Muscle of back (tissue), 3 donors: ENCODE measurements around the gene GTF2H2C_2.
"Not testable (repeated sequence)": the region's sequence is repeated elsewhere in the genome, so short reads cannot be mapped to it uniquely, and the experiment has no call there.

Experiments
- DNase-seq, 3 donors: peaks; one replicate each; pipeline versions ENCODE4 v3.0.0 to v3.0.0-alpha.2; 2013

GTF2H2C_2 gene

DNA sequence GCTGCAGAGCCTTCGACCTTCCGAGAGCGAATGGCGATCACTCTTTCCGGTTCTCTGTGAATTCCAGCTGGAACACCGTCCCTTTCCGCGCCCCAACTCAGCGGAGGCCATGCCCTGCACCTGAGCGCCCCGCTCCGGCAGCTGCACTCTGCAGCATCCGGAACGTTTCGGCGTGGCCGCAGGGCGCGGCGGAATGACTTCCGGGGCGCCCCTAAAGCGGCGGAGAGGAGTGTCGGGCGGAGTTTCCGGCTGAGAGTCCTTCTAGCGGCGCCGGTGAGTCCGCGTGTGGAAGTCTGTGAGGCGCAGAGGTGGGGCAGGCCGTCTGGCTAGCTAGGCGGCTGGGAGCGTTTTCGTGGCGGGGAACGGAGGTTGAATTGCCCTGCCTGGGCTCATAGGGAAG lies at the start of gene GTF2H2C_2:
Gene GTF2H2C_2 (plus strand): TSS at position 252 of the 400 bp plus-strand sequence.
- not testable (repeated sequence) for DNase-seq

DNA sequence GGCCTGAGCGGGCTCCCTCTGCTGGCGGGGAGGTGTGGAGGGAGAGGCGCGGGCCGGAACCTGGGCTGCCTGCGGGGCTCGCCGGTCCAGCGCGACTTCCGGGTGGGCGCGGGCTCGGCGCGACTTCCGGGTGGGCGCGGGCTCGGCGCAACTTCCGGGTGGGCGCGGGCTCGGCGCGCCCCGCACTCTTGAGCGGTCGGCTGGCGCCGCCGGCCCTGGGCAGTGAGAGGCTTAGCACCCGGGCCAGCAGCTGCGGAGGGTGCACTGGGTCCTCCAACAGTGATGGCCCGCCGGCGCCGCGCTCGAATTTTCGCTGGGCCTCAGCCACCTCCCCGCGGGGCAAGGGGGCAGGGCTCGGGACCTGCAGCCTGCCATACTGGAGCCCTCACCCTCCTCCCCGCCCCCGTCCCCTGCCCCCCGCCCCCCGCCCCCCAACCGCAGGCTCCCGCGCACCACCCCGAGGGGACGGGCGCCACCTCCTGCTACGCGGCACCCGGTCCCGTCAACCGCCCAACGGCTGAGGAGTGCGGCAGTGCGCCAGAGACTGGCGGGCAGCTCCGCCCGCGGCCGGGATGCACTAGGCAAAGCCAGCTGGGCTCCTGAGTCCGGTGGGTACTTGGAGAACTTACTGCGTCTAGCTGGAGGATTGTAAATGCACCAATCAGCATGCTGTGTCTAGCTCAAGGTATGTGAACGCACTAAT lies 14.0 kb upstream of the GTF2H2C_2 start:
- not testable (repeated sequence) for DNase-seq

DNA sequence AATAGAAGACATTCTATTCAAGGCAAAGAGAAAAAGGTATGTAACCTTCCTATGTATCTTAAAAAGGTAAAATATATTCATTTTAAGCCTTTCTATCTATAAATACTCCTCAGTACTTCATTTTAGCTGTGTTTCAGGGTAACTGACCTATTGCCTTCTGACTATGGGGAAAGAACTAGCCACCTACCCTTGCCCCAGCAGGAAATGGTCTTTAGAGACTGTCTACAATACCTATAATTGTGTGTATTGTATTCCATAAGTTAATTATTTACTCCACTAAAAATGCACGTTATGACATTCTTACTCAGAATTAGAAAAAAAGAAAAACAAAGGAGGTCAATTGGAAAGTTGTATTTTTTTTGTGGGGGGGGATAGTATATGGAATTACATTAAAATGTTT lies 6.2 kb downstream of the GTF2H2C_2 start:
- not testable (repeated sequence) for DNase-seq

DNA sequence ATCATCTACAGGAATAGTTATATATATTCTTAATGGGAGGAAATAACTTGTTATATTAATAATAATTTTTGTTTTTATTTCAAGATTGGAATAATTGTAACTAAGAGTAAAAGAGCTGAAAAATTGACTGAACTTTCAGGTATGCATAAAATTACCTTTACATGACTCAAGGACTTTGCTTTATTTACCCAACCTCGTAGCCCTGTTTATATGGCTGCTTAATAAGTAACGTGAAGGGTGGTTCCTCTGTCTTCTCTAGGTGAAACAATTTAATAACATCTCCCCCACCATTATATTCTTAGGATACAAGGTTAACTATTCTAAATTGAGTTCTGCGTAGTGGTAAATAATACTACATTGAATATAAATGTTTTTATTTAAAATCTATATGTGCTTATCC lies 8.0 kb downstream of the GTF2H2C_2 start:
- DNase-seq = not testable (repeated sequence)

DNA sequence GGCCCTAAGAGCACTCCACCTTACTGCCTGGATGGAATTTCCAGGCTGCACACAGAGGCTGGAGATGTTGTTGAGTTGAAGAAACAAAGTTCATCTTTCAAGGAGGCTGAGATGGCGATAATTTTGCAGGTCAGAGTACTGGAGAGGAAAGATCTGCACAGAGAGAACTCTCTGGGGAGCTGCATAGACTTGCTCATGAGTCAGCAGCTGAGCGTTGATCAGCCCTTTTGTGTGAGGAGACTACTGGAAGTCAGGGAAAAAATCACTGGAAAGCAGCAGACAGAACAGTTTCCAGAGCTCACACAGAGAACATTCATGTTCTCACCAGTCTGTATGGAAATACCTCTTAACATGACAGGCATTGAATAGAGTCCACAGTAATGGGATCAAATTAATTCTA lies 23.4 kb downstream of the GTF2H2C_2 start:
- DNase-seq = not testable (repeated sequence)

DNA sequence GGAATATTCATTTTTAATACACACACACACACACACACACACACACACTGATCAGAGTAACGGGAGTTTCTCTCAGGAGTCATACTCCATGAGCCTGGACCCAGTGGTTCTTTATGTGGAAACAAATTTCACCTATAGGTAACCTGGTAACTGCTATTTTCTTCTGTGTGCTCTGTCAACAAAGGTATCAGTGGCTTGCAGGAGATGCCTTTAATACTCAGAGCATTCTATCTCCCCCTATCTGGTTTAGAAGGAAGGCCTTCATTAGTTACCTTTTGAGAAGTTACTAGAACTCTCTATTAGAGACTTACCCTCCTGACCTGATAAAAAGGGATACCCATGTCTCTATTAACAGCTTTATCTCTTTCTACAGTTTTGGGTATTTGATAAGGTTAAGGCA lies 34.4 kb downstream of the GTF2H2C_2 start:
- not testable (repeated sequence) for DNase-seq

DNA sequence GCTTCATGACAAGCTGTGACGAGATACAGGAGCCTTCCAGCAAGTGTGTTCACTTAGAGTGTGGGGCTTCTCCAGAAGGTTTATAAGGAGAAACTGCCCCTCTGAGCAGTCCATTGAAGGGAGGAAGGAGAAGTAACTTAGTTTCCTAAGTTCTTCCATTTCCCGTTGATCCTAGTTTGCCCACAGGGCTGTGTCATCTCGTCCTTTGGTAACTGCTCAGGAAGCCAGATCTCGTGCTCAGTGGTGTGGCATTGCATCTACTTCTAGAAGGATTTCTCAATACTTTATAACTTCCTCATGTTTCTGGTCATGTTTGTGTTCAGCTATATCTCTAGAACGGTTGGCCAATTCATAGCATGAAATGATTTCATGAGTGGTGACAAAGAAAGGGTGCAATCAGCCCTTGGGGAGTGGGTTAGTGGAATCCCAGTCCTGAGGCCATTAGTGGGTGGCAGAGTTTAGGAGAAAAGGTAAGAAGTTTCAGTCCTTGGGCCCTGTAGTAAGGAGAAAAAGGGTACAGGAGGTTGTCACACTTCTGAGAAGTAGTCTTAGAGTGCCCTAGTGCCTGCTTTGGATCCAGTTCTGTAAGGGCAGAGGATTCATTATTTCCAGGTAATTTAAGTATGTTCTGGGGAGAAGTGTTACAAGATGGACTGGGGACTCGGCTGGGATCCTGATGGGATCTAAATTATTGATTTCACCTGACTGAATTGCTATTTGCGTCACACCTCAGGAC lies 36.2 kb downstream of the GTF2H2C_2 start:
- not testable (repeated sequence) for DNase-seq

DNA sequence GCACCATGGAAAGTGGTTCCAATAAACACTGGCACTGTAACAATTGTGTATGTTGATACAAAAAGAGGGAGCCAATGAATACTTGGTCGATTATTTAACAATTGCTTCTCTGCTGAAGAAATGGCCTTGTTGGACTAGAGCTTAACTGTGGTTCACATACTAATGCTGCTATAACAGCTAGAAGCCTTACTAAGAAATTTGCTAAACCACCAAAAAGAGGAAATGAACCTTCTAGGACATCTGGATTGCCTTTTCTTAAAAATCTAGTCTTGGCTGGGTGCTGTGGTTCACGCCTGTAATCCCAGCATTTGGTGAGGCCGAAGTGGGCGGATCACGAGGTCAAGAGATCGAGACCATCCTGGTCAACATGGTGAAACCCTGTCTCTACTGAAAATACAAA lies 41.9 kb downstream of the GTF2H2C_2 start:
- DNase-seq = not testable (repeated sequence)

DNA sequence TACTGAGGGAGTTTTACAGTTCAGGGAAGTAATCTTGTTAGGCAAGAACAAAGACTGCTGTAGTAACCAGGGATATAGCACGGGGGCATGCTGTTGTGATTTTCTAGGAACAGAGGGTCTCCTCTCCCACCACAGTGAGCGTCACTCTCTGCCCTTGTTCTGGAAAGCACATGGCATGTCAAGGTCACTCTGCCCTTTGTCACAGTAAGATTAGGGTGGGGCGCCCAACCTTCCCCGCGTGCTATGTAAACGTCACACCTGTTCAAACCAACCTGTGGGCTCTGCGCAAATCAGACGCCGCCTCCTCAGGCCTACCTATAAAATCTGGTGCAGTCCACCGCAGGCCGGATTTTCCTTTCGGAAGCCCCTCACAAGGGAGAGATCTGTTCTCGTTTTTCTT lies 44.0 kb downstream of the GTF2H2C_2 start:
- not testable (repeated sequence) for DNase-seq

DNA sequence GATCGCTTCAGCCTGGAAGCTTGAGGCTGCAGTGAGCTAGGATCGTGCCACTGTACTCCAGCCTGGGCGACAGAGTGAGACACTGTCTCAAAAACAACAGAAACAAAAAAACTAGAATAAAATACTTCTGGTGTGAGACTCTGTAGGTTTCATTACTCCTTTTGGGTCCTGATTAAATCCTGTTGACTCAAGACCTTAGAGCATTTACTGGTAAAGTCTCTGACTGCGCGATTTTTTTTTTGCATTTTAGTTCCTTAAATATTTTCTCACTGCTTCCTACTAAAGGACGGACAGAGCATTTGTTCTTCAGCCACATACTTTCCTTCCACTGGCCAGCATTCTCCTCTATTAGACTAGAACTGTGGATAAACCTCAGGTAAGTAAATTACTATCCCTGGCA lies 46.8 kb downstream of the GTF2H2C_2 start:
- DNase-seq = not testable (repeated sequence)

DNA sequence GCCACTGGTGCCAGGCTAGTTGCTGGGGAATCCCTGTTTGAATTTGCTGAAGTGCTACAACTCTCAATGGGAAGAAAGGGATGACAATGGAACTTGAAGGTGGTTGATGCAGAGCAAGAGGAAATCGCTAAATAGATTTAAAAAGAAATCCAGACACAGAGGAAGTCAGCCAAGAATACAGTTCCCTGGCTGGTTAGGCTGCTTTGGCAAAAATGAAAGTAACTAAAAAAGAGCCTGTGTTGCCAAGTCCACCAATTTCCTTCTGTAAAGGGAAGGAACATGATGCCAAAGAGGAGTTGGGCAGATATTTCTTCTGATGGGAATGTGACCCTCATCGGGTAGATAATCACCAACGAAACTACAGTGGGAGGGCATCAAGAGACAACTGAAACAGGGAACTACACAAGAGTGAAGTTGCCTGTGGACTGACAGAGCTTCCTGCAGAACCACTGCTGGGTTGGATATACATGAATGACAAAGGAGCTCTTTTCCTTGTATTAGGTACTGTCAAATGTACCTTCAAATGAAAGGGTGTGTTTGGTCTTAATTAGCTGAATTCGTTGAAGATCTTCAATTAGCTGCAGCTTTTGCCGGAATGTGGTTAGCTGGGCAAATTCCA lies 49.0 kb downstream of the GTF2H2C_2 start:
- DNase-seq = not testable (repeated sequence)

DNA sequence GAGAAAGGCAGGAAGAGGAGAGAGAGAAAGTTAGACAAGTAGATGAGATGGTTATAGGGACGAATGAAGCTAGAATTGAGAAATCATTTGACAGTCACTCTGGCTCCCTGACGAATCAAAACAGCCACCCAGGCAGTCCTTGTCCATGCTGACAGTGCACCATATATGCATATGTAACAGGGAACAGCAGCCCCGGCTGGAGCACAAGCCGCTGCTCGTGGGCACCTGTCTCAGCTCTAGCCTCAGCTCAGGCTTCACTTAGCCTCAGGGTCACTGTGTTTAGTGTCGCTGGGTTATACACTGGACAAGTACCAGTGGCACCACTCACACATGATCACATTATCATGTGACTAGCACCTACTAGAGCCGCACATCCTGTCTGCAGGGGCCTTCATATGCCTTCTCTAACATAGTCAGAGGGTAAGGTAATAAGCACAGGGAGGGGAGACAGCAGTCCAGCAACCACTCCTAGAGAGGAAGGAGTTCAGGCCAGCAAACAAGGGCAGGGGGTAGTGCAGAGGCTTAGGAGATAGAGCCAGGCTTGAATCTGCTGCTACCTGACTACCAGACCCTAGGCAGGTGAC lies 54.9 kb downstream of the GTF2H2C_2 start:
- DNase-seq = not testable (repeated sequence)
